PC-3 (cell line): Measurements from ENCODE around the gene RPS16. TPM values are rescaled to one million over a fixed set of nuclear protein-coding genes. Genes with fewer than 3 reads are reported as not detected.

Source experiments
- ATAC-seq: fragments of 200-7000 bp; cut with Tn5 transposase; 2 replicates; pipeline ENCODE4 v1.9.1; 2020; ENCODE audit warnings: mild to moderate bottlenecking, moderate library complexity
- BruUV-seq: library from RNA; stranded (reverse); fragments of 400-500 nt; replicated peaks from 2 replicates; lab custom pipeline; 2021; lab: Mats Ljungman, UMichigan
- CTCF ChIA-PET: fragments of 300-600 bp; sonication (Branson Sonifier 250); formaldehyde crosslinking; loops from one replicate; lab custom pipeline; 2022; ENCODE audit warnings: antibody characterized with exemption; lab: Charles Lee
- POLR2A ChIA-PET: fragments of 300-600 bp; sonication (Branson Sonifier 250); formaldehyde crosslinking; loops from one replicate; lab custom pipeline; 2022; ENCODE audit warnings: antibody characterized with exemption; ENCODE audit not compliant: unreplicated experiment; lab: Charles Lee
- DNase-seq: peaks from one replicate; pipeline ENCODE4 v3.0.0-alpha.2; 2015
- H2AFZ ChIP-seq: fragments of 300-600 bp; sonication (generic); 2 replicates; pipeline ENCODE4 v1.6.0; 2016; ENCODE audit warnings: antibody characterized with exemption, low read length
- H3F3A ChIP-seq: fragments of 300-600 bp; sonication (generic); one replicate; pipeline ENCODE4 v1.6.0; 2017; ENCODE audit warnings: antibody characterized with exemption, low read length, control low read depth, mild to moderate bottlenecking; ENCODE audit not compliant: unreplicated experiment
- H3K27ac ChIP-seq: fragments of 300-600 bp; sonication (generic); 2 replicates; pipeline ENCODE4 v1.5.1; 2016; ENCODE audit warnings: mild to moderate bottlenecking, low read length
- H3K27me3 ChIP-seq: fragments of 300-600 bp; sonication (generic); 2 replicates; pipeline ENCODE4 v1.6.1; 2016; ENCODE audit warnings: low read length, mixed read lengths
- H3K36me3 ChIP-seq: fragments of 300-600 bp; sonication (generic); 2 replicates; pipeline ENCODE4 v1.6.1; 2016; ENCODE audit warnings: low read depth, mixed run types, low read length, mixed read lengths
- H3K4me1 ChIP-seq: fragments of 300-600 bp; sonication (generic); 2 replicates; pipeline ENCODE4 v1.5.1; 2016; ENCODE audit warnings: low read length; ENCODE audit not compliant: insufficient read depth
- H3K4me2 ChIP-seq: fragments of 300-600 bp; sonication (generic); 2 replicates; pipeline ENCODE4 v1.6.0; 2016; ENCODE audit warnings: low read length
- H3K4me3 ChIP-seq: fragments of 300-600 bp; sonication (generic); 2 replicates; pipeline ENCODE4 v1.5.1; 2016; ENCODE audit warnings: mild to moderate bottlenecking, low read length, mixed read lengths
- H3K79me2 ChIP-seq: fragments of 300-600 bp; sonication (generic); 2 replicates; pipeline ENCODE4 v1.6.1; 2017; ENCODE audit warnings: low read length, mixed read lengths
- H3K9ac ChIP-seq: fragments of 300-600 bp; sonication (generic); 2 replicates; pipeline ENCODE4 v1.6.0; 2016; ENCODE audit warnings: mild to moderate bottlenecking, low read length
- H3K9me2 ChIP-seq: fragments of 300-600 bp; sonication (generic); replicated peaks from 2 replicates; pipeline ENCODE4 v1.6.1; 2016; ENCODE audit warnings: mixed run types, low read length, mixed read lengths
- H3K9me3 ChIP-seq: fragments of 300-600 bp; sonication (generic); 2 replicates; pipeline ENCODE4 v1.6.1; 2016; ENCODE audit warnings: low read length, mixed read lengths
- H4K20me1 ChIP-seq: fragments of 300-600 bp; sonication (generic); 2 replicates; pipeline ENCODE4 v1.6.1; 2016; ENCODE audit warnings: low read length, mixed read lengths
- CTCF ChIP-seq: fragments of 300-600 bp; sonication (generic); conservative IDR thresholded peaks from 2 replicates; pipeline ENCODE4 v1.5.1; 2017; ENCODE audit warnings: antibody characterized with exemption, low read depth, mild to moderate bottlenecking, low read length
- EZH2 ChIP-seq: fragments of 300-600 bp; sonication (generic); IDR thresholded peaks from one replicate; pipeline ENCODE4 v1.6.1; 2017; ENCODE audit warnings: antibody characterized with exemption, mild to moderate bottlenecking, low read length; ENCODE audit not compliant: unreplicated experiment
- EZH2phosphoT487 ChIP-seq: fragments of 300-600 bp; sonication (generic); IDR thresholded peaks from 2 replicates; pipeline ENCODE4 v1.6.1; 2018; ENCODE audit warnings: mild to moderate bottlenecking, antibody characterized with exemption, low read length, borderline replicate concordance
- intact Hi-C: fragments of 100-400 bp; cut with micrococcal nuclease; formaldehyde crosslinking; loops from 2 replicates; pipeline ENCODE4 v1.9.0; 2023
- total RNA-seq: library from RNA; depleted of rRNA; stranded (reverse); fragments of >200 nt; gene quantifications from 2 replicates; pipeline ENCODE4 v1.2.3, GENCODE V29; 2014

Gene RPS16
- total RNA-seq, 1 experiment from 2014 or later, result 418 TPM

GRCh38 chr19:39422020-39422419 lies 13.7 kb downstream of the RPS16 start:
- Histone ChIP-seq H3K36me3 (no peaks in the 10 kb centered on the region), H3K79me2 (no peaks in the 10 kb centered on the region), H3F3A (no peaks in the 10 kb centered on the region), H3K9me3 (no peaks in the 10 kb centered on the region), H3K27ac (no peak overlapping the region), H4K20me1 (no peaks in the 10 kb centered on the region), H3K27me3 (no peaks in the 10 kb centered on the region), H3K9ac (no peak overlapping the region), H3K4me3 (no peak overlapping the region), H3K9me2 (no peaks in the 10 kb centered on the region), H3K4me2 (no peak overlapping the region), H2AFZ (no peak overlapping the region), H3K4me1 (no peaks in the 10 kb centered on the region)
- POLR2A ChIA-PET, result no interaction called here
- DNase-seq (no peak), ATAC-seq (no peak)
- CTCF ChIA-PET, result no interaction called here
- TF ChIP-seq CTCF, result no peak
- no peak for TF ChIP-seq EZH2phosphoT487
- TF ChIP-seq EZH2, result no peak
- intact Hi-C loops, result no loop called here
- BruUV-seq, result no TSS peak

DNA sequence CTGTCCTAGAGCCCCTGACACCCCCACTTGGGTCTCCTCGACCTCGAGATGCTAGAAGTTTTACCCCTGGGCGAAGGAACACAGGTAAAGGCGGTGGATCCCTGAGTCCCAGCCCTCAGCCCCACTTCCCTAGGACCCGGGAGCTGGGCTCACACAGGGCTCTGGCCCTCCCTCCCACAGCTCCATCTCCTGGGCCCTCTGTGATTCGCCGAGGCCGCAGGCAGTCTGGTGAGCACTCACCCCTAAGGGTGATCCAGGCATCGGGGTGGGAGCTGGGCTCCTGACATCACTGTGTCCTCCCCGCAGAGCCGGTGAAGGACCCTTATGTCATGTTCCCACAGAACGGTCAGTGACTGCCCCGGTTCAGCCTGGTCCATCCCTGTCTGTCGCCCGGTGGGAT lies 15.0 kb downstream of the RPS16 start:
- DNase-seq (no peak), ATAC-seq (no peak)
- ChIA-PET POLR2A (no interaction called here), CTCF (no interaction called here)
- Histone ChIP-seq H3K9ac (no peak overlapping the region), H2AFZ (no peak overlapping the region), H3K36me3 (no peaks in the 10 kb centered on the region), H3K4me3 (no peak overlapping the region), H3F3A (no peaks in the 10 kb centered on the region), H3K9me3 (no peaks in the 10 kb centered on the region), H3K4me1 (no peaks in the 10 kb centered on the region), H3K27ac (no peak overlapping the region), H3K4me2 (no peak overlapping the region), H4K20me1 (no peaks in the 10 kb centered on the region), H3K9me2 (no peaks in the 10 kb centered on the region), H3K79me2 (no peaks in the 10 kb centered on the region), H3K27me3 (no peaks in the 10 kb centered on the region)
- intact Hi-C loops, result no loop called here
- BruUV-seq, result no TSS peak
- no peak for TF ChIP-seq EZH2phosphoT487
- TF ChIP-seq EZH2, result no peak
- no peak for TF ChIP-seq CTCF

- Histone ChIP-seq H3K4me3 (no peak overlapping the region), H3K4me2 (no peak overlapping the region), H3K36me3 (no peaks in the 10 kb centered on the region), H3K27ac (no peak overlapping the region), H3K4me1 (0 out of 2 replicates have a peak, but pooled peaks cover 1% of the 10 kb centered on the region), H2AFZ (no peak overlapping the region), H3K27me3 (no peaks in the 10 kb centered on the region), H3F3A (no peaks in the 10 kb centered on the region), H3K9me3 (no peaks in the 10 kb centered on the region), H3K9ac (no peak overlapping the region), H4K20me1 (no peaks in the 10 kb centered on the region), H3K9me2 (no peaks in the 10 kb centered on the region), H3K79me2 (no peaks in the 10 kb centered on the region)
- ChIA-PET POLR2A (no interaction called here), CTCF (no interaction called here)
- BruUV-seq, result no TSS peak
- DNase-seq (no peak), ATAC-seq (no peak)
- TF ChIP-seq CTCF (no peak), EZH2phosphoT487 (no peak), EZH2 (no peak)
- intact Hi-C loops, result no loop called here
These were observed 16.7 kb downstream of the RPS16 start for GRCh38 chr19:39419003-39419402.
